ENCODE results near the gene SYNPO2.
"Not testable (repeated sequence)": the region's sequence is repeated elsewhere in the genome, so short reads cannot be mapped to it uniquely, and the experiment has no call there.

SYNPO2 gene

GRCh38 chr4:118964891-118965411, 76.3 kb downstream of the SYNPO2 start:
- no peaks in the 10 kb centered on the region for H3K27me3 Mint-ChIP-seq
- H3K27ac Mint-ChIP-seq = no peak overlapping the region
- no peak overlapping the region for H3K4me3 Mint-ChIP-seq
- CTCF ChIA-PET = interaction anchor here (1.5 kb wide), 1 partner anchor 10 kb away, joined by 5 read pairs; no protein-coding TSS in a partner anchor
- H3K9me3 Mint-ChIP-seq = no peaks in the 10 kb centered on the region
- peaks cover 8% of the 10 kb centered on the region for H3K4me1 Mint-ChIP-seq
- no peak for DNase-seq
- H3K36me3 Mint-ChIP-seq = no peaks in the 10 kb centered on the region

- no peaks in the 10 kb centered on the region for H3K27me3 Mint-ChIP-seq
- H3K27ac Mint-ChIP-seq = no peak overlapping the region
These were observed 78.7 kb downstream of the SYNPO2 start for GRCh38 chr4:118967393-118967792.

GRCh38 chr4:118968005-118968404, 79.4 kb downstream of the SYNPO2 start:
- H3K9me3 Mint-ChIP-seq = no peaks in the 10 kb centered on the region
- H3K27me3 Mint-ChIP-seq = no peaks in the 10 kb centered on the region
- no peaks in the 10 kb centered on the region for H3K36me3 Mint-ChIP-seq
- DNase-seq = peak; percentile 34
- CTCF ChIA-PET = interaction anchor here (0.6 to 1.4 kb wide), 4 partner anchors 70 to 196 kb away, joined by 3 read pairs; no protein-coding TSS in a partner anchor
- peaks cover 8% of the 10 kb centered on the region for H3K4me1 Mint-ChIP-seq
- H3K27ac Mint-ChIP-seq = peak overlapping the region; percentile 12
- H3K4me3 Mint-ChIP-seq = no peak overlapping the region

More at GRCh38 chr4:118967393-118967792, 78.7 kb downstream of the SYNPO2 start:
- CTCF ChIA-PET = interaction anchor here (1.3 to 1.4 kb wide), 2 partner anchors 70 to 195 kb away, joined by 3 read pairs; no protein-coding TSS in a partner anchor
- H3K9me3 Mint-ChIP-seq = no peaks in the 10 kb centered on the region
- H3K4me1 Mint-ChIP-seq = peaks cover 8% of the 10 kb centered on the region
- no peak for DNase-seq
- no peak overlapping the region for H3K4me3 Mint-ChIP-seq
- H3K36me3 Mint-ChIP-seq = no peaks in the 10 kb centered on the region

- no peak for DNase-seq
- Mint-ChIP-seq H3K4me3 (no peak overlapping the region), H3K27me3 (no peaks in the 10 kb centered on the region), H3K9me3 (no peaks in the 10 kb centered on the region), H3K27ac (no peak overlapping the region), H3K4me1 (peaks cover 8% of the 10 kb centered on the region), H3K36me3 (no peaks in the 10 kb centered on the region)
- CTCF ChIA-PET = interaction anchor here (0.9 to 1.6 kb wide), 4 partner anchors 69 to 227 kb away, joined by 3 to 4 read pairs (median 3); no protein-coding TSS in a partner anchor
These were observed 80.2 kb downstream of the SYNPO2 start for GRCh38 chr4:118968813-118969212.

DNA sequence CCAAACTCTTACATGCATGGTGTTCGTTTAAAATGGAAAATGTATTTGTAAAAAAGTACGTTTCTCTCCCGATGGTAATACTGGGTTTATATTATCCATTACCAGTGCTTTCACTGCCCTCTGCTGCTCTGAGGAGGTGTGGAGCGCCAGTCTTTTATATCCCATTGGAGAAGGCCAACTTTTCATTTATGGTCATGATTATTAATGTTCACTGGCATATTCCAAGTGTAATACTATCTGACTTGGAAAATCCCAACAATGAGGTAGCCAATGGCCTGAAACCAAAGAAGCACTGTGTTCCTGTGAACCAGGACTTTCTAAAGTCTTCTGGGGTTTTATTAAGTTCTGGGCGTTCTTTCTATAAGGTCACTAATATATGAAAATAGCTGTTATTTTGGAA, 80.7 kb downstream of the SYNPO2 start:
- H3K36me3 Mint-ChIP-seq = no peaks in the 10 kb centered on the region
- H3K4me3 Mint-ChIP-seq = no peak overlapping the region
- no peak overlapping the region for H3K27ac Mint-ChIP-seq
- no peaks in the 10 kb centered on the region for H3K27me3 Mint-ChIP-seq
- H3K4me1 Mint-ChIP-seq = peaks cover 8% of the 10 kb centered on the region
- no peak for DNase-seq
- CTCF ChIA-PET = interaction anchor here (1.6 kb wide), 1 partner anchor 228 kb away, joined by 4 read pairs; no protein-coding TSS in a partner anchor
- H3K9me3 Mint-ChIP-seq = no peaks in the 10 kb centered on the region

DNA sequence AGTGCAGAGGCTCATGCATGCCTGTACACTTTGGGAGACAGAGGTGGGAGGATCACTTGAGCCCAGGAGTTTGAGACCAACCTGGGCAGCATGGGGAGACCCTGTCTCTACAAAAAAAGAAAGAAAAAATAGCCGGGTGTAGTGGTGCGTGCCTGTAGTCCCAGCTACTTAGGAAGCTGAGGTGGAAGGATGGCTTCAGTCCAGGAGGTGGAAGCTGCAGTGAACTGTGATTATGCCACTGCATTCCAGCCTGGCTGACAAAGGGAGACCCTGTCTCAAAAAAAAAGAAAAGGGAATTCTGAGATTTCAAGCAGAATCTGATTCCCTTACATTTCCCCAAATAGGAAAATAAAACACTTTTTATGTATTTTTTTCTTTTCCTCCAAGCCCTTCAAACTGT, 83.5 kb downstream of the SYNPO2 start:
- no peak overlapping the region for H3K4me3 Mint-ChIP-seq
- DNase-seq = no peak
- no peaks in the 10 kb centered on the region for H3K9me3 Mint-ChIP-seq
- H3K4me1 Mint-ChIP-seq = peaks cover 8% of the 10 kb centered on the region
- H3K36me3 Mint-ChIP-seq = no peaks in the 10 kb centered on the region
- H3K27ac Mint-ChIP-seq = no peak overlapping the region
- CTCF ChIA-PET = no interaction called here
- H3K27me3 Mint-ChIP-seq = no peaks in the 10 kb centered on the region

DNA sequence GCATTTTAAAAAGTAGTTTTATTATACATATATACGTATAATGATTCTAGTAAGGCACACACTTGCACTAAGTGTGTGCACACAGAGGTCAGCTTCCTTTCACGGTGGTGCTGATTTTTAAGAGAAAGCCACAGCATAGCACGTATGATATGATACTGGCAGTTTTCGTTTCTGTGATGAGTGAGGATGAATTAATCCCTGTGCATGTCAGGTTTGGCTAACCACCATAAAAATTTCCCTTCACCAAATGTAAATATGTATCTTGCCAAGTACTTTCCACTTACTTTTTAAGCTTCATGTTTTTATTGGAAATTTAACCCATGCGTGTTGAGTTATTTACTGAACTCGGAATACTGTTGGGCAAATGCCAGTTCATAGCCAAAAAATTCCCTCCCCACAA, 84.6 kb downstream of the SYNPO2 start:
- no peak for DNase-seq
- peaks cover 3% of the 10 kb centered on the region for H3K4me1 Mint-ChIP-seq
- no peaks in the 10 kb centered on the region for H3K27me3 Mint-ChIP-seq

GRCh38 chr4:118974758-118975157, 86.1 kb downstream of the SYNPO2 start:
- H3K27ac Mint-ChIP-seq = no peak overlapping the region
- no peaks in the 10 kb centered on the region for H3K36me3 Mint-ChIP-seq
- no peak overlapping the region for H3K4me3 Mint-ChIP-seq
- H3K9me3 Mint-ChIP-seq = no peaks in the 10 kb centered on the region
- DNase-seq = no peak
- no peaks in the 10 kb centered on the region for H3K4me1 Mint-ChIP-seq
- no peaks in the 10 kb centered on the region for H3K27me3 Mint-ChIP-seq
- CTCF ChIA-PET = interaction anchor here (1.9 kb wide), 1 partner anchor 9 kb away, joined by 5 read pairs; no protein-coding TSS in a partner anchor

More for the DNA sequence above, 84.6 kb downstream of the SYNPO2 start:
- Mint-ChIP-seq H3K36me3 (no peaks in the 10 kb centered on the region), H3K9me3 (no peaks in the 10 kb centered on the region), H3K27ac (no peak overlapping the region), H3K4me3 (no peak overlapping the region)
- CTCF ChIA-PET = no interaction called here

DNA sequence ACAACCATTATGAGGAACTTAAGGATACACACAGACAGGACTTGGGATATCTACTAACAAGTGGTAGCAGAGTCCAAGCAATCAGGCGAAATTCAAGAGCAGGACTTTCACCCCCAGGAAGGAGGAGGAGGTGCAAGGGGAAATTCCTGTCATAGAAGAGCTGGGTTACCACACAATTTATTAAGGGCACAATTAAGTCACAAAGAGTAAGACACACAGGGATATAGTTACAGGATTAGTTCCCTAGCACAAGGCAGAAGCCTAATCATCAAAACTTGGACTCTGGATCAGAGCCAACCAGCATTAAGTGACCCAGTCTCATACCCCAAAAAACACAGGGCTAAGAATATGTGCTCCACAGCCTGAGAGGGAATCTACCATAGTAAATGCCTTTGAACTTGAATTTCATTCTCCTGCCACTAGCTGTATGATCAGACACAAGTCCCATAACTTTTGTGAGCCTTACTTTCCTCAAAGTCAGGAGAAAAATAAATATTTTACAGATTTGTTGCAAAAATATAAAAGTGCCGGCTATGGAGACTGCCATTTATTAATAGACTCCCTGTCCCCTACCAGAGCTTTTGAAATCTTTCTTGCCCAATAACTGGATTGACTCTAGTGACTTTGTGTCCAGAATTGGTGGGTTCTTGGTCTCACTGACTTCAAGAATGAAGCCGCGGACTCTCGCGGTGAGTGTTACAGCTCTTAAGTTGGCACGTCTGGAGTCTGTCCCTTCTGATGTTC, 87.0 kb downstream of the SYNPO2 start:
- H3K4me3 Mint-ChIP-seq = no peak overlapping the region
- no peaks in the 10 kb centered on the region for H3K36me3 Mint-ChIP-seq
- H3K27me3 Mint-ChIP-seq = no peaks in the 10 kb centered on the region
- H3K9me3 Mint-ChIP-seq = no peaks in the 10 kb centered on the region
- DNase-seq = no peak
- H3K4me1 Mint-ChIP-seq = no peaks in the 10 kb centered on the region
- CTCF ChIA-PET = interaction anchor here (1.9 kb wide), 1 partner anchor 10 kb away, joined by 5 read pairs; no protein-coding TSS in a partner anchor
- no peak overlapping the region for H3K27ac Mint-ChIP-seq

DNA sequence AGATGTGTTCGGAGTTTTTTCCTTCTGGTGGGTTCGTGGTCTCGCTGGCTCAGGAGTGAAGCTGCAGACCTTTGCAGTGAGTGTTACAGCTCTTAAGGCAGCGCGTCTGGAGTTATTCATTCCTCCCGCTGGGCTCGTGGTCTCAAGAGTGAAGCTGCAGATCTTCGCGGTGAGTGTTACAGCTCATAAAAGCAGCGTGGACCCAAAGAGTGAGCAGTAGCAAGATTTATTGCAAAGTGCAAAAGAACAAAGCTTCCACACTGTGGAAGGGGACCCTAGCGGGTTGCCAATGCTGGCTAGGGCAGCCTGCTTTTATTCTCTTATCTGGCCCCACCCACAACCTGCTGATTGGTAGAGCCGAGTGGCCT, 87.5 kb downstream of the SYNPO2 start:
- H3K36me3 Mint-ChIP-seq, H3K27ac Mint-ChIP-seq, H3K27me3 Mint-ChIP-seq, DNase-seq, H3K9me3 Mint-ChIP-seq, H3K4me3 Mint-ChIP-seq, H3K4me1 Mint-ChIP-seq, CTCF ChIA-PET: not testable (repeated sequence)

DNA sequence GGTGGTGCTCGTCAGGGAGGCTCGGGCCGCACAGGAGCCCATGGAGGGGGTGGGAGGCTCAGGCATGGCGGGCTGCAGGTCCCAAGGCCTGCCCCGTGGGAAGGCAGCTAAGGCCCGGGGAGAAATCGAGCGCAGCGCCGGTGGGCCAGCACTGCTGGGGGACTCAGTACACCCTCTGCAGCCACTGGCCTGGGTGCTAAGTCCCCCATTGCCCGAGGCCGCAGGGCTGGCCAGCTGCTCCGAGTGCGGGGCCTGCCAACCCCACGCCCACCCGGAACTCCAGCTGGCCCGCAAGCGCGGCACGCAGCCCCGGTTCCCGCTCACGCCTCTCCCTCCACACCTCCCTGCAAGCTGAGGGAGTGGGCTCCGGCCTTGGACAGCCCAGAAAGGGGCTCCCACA, 88.4 kb downstream of the SYNPO2 start:
- H3K27me3 Mint-ChIP-seq, H3K9me3 Mint-ChIP-seq, H3K36me3 Mint-ChIP-seq, H3K4me1 Mint-ChIP-seq, DNase-seq, CTCF ChIA-PET, H3K27ac Mint-ChIP-seq, H3K4me3 Mint-ChIP-seq: not testable (repeated sequence)

- H3K4me3 Mint-ChIP-seq = no peak overlapping the region
- H3K9me3 Mint-ChIP-seq = no peaks in the 10 kb centered on the region
- H3K27ac Mint-ChIP-seq = no peak overlapping the region
- H3K4me1 Mint-ChIP-seq = peaks cover 2% of the 10 kb centered on the region
- DNase-seq = no peak
- peaks cover 6% of the 10 kb centered on the region for H3K27me3 Mint-ChIP-seq
- H3K36me3 Mint-ChIP-seq = no peaks in the 10 kb centered on the region
- CTCF ChIA-PET = no interaction called here
These were observed 91.1 kb downstream of the SYNPO2 start for GRCh38 chr4:118979712-118980111.

GRCh38 chr4:118981171-118981838, 92.7 kb downstream of the SYNPO2 start:
- Mint-ChIP-seq H3K27ac (no peak overlapping the region), H3K27me3 (peaks cover 10% of the 10 kb centered on the region), H3K9me3 (no peaks in the 10 kb centered on the region), H3K36me3 (no peaks in the 10 kb centered on the region), H3K4me3 (no peak overlapping the region), H3K4me1 (peaks cover 2% of the 10 kb centered on the region)
- CTCF ChIA-PET = interaction anchor here (0.6 to 1.8 kb wide), 9 partner anchors 10 to 648 kb away, joined by 3 to 7 read pairs (median 3); partner anchors contain the start of gene PDE5A
- no peak for DNase-seq

DNA sequence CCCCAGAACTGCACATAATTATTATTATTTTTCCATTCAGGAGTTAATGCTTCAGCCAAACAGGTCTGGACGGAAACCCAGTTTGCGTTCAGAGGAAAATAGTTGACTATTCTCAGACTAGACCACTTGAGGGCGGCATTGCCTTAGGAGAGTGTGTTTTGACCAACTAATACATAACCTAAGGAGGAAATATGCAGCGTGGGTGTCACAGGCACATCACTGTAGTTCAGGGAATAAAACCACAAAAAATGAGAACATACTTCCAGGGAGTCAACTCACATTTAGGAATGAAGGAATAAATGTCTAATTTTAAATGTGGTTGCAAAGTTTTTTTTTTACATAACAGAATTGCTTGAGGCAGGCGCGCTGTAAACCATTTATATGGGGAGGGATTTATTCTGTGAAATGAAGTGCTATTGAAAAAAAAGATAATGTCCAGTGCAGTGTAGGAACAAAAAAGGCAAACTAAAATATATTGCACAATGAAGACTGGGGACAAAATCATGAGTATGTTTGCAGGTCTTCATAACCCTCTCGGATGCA, 93.3 kb downstream of the SYNPO2 start:
- peaks cover 2% of the 10 kb centered on the region for H3K4me1 Mint-ChIP-seq
- no peaks in the 10 kb centered on the region for H3K9me3 Mint-ChIP-seq
- peaks cover 10% of the 10 kb centered on the region for H3K27me3 Mint-ChIP-seq
- H3K4me3 Mint-ChIP-seq = no peak overlapping the region
- CTCF ChIA-PET = interaction anchor here (0.8 to 1.8 kb wide), 6 partner anchors 11 to 647 kb away, joined by 3 to 7 read pairs (median 5); partner anchors contain the start of gene PDE5A
- H3K36me3 Mint-ChIP-seq = no peaks in the 10 kb centered on the region
- DNase-seq = peak; percentile 67
- no peak overlapping the region for H3K27ac Mint-ChIP-seq

Data from activated naive CD4-positive, alpha-beta T cell treated with anti-CD3 and anti-CD28 coated beads, Interleukin-2, amount 10 ng/mL, durations not matched to agents 7 days and 5 days (primary cell).